ENCODE data around the gene POLR1G. TPM values are rescaled to one million over a fixed set of nuclear protein-coding genes. Genes with fewer than 3 reads are reported as not detected.

The POLR1G gene, protein sequence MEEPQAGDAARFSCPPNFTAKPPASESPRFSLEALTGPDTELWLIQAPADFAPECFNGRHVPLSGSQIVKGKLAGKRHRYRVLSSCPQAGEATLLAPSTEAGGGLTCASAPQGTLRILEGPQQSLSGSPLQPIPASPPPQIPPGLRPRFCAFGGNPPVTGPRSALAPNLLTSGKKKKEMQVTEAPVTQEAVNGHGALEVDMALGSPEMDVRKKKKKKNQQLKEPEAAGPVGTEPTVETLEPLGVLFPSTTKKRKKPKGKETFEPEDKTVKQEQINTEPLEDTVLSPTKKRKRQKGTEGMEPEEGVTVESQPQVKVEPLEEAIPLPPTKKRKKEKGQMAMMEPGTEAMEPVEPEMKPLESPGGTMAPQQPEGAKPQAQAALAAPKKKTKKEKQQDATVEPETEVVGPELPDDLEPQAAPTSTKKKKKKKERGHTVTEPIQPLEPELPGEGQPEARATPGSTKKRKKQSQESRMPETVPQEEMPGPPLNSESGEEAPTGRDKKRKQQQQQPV
- 2.7 TPM for total RNA-seq

DNA sequence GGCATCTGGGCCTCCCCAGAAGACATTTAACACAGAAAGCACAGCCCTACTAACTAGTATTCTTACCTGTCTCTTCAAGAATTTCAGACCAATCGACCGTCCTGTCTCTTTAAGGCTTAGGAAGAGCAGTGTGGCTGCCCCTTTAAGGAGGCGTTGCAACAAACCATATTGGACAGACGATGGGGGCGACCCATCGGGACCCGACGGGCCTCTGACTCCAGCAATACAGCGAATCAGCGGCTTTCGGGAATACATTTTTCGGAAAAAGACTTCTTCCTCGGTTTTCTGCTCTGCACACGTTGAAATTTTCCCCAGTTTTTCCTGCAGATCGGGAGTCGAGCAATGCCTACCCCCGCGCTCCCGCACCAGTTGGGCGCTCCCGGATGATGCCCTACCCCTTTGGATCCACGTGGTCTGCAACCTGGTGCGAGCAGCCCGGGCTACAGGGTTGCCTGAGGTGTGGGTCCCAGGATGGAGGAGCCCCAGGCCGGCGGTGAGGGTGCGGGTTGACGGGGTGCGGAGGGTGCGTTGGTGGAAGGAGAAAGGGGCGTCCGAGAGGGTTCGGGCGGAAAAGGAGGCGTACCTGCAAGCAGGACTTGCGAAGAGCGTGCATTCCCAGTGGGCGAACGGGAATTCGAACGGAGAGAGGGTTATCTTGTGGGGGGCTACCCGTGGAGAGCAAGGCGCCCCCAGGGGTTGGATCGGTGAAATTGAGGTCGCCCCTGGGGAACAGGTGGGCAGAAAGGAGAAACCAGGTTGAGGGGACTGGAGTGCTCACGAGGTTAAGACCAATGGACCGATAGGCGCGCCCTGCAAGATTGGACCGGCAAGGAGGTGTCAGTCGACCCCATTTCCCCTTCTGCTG, at the start of gene POLR1G:
TSS of gene POLR1G (plus strand) at position 419 of the 865 bp plus-strand sequence. CDS start at position 472, 53 bp downstream.
- peak; percentile 79 for DNase-seq

DNA sequence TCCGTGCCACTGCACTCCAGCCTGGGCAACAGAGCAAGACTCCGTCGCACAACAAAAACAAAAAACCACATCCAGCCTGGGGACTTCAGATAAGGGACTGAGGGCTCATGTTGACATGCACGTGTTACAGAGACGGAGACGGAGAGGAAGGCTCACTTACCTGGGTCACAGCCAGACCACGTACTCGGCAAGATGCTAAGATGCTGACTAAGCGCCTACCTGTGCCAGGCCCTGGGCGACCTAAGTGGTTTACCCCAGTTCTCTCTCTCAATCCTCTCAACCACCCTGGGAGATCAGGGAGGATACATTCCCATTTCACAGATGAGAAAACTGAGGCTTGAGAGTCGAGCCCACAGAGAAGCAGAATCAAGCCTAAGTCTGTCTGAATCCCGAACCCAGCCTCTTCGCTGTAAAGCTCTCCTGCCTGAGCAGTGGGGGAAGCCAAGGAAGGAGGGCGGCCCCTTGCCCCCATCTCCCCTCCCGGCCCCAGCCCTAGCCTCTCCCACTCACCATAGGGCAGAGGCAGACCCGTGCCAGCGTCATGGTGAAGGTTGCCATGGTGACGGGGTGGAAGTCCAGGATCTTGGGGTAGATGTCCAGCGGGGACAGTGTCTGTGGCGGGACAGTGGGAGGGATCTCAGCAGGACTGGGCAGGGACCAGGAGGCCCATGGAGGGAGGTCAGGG, 49.5 kb upstream of the POLR1G start:
- DNase-seq: no peak

DNA sequence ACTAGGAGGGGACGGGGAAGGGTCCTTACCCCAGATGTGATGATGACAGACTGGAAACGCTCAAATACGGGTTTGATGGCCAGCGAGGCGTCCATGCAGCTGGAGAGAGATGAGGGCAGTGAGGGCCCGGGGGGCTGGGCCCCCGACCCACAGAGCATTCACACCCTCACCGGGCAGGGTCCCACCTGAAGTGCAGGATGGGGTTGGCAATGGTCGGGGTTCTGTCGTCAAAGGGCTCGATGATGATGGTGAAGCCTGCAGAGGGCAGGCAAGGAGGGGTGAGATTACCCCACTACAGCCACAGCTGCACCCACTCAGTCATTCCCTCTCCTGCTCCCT, 49.0 kb upstream of the POLR1G start:
- no peak for DNase-seq

DNA sequence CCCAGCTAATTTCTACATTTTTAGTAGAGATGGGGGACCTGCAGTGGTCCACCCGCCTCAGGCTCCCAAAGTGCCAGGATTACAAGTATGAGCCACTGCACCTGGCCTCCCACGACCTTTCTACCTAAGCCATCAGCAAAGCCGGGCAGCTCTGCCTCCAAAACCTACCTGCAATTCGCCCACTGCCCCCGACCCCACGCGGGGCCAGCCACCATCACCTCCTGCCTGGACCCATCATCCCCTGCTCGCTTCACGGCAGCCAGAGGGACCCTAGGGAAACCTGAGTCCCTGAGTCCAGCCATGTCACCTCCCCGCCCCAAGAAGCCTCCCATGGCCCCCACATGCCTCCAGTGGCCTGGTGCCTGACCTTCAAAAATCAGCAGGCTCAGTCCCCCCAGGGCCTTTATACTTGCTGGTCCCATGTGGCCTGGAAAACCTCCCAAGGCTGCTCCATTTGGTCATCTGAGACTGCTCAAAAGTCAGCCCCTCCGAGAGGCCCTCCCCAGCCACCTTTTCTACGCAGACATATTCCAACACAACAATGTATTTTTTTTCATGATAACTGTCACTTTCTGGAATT, 48.1 kb upstream of the POLR1G start:
- no peak for DNase-seq

DNA sequence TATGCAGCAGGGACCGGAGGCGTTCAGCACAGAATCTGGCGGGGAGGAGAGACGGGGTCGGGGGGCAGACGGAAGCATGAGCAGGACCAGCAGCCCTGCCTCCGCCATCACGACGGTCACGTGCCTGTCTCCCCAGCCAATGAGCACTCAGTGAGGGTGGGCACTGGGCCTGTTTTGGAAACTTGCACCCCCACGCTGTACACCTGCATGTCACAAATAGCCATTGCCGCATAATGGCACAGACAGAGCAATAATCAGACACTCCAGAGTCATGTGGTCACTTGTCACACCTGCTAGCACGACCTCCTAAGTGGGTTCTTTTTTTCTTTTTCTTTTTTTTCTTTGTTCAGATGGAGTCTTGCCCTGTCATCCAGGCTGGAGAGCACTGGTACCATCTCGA, 44.8 kb upstream of the POLR1G start:
- DNase-seq: no peak

DNA sequence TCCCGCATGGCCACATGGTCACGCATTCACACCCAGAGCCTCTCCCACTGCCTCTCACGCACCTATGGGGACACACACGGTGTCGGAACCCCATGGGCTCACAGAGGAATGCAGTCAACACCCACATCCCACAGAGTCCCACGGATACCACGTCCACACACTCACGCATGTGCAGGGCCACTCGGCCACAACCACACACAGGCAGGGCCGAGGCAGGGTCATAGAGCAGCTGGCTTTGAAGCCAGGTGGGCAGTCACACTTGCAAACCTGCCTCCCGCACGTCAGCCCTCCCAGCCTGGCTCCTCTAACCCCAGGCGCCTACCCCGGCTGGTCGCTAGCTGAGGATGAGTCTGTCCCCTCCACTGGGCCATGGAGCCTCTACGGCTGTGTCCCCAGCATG, 44.2 kb upstream of the POLR1G start:
- no peak for DNase-seq

DNA sequence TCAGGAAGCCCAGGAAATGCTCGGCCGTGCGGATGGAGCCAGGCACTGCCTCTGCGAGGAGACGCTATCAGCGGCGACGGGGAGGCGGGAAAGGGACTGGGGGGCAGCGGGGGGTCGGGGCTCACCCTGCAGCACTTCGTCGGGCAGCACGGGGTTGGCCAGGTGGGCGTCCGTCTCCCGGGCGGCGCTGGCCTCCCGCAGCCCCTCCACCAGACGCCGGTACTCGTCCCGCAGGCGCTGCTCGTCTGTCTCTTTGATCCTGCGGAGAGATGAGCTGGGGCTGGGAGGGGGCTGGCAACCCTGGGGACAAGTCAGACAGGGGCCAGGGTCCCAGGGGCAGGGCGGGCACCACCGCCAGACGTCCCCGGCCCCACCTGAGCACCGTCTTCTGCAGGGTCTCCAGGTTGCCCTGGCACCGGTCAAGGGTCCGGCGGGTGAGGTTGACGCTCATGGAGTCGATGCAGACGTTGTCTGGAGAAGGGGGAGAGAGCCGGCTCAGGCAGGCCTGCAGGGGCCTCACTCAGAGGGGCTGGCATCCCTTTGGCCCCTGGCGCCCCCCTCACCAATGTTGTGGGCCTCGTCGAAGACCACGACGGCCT, 42.5 kb upstream of the POLR1G start:
- DNase-seq: no peak

DNA sequence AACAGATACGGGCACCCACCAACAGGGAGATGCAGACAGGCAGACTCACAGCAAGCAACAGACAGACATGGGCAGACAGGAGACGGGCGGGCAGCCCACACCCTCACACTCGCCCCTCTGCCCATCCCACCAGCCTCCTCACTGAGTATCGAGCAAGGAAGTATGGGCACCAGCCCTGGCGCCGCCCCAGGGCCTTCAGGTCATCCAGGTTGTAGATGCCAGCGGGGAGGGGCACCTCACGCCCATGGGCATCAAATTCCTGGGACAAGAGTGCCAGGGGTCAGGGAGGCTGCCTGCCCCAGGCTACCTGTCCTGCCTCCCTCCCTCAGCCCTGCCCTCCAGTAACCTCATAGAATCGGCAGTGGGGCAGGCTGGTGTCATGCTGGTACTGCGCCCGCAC, 41.7 kb upstream of the POLR1G start:
- DNase-seq: no peak

DNA sequence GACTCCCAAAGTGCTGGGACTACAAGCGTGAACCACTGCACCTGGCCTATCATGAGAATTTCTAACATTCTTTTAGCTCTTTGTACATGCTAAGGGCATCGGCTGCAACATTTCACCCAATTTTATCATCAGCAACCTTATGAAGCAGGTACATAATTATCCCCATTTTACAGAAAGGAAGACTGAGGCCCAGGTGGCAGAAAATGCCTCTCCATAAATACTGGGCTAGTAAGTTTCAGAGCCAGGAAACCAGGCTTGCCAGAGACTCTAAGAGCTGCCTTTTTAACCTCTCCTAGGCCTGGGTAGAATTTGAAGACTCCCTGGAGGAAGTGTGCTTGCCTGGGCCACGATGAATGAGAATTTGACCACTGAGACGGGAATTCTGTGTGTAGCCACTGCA, 38.3 kb upstream of the POLR1G start:
- DNase-seq: no peak

DNA sequence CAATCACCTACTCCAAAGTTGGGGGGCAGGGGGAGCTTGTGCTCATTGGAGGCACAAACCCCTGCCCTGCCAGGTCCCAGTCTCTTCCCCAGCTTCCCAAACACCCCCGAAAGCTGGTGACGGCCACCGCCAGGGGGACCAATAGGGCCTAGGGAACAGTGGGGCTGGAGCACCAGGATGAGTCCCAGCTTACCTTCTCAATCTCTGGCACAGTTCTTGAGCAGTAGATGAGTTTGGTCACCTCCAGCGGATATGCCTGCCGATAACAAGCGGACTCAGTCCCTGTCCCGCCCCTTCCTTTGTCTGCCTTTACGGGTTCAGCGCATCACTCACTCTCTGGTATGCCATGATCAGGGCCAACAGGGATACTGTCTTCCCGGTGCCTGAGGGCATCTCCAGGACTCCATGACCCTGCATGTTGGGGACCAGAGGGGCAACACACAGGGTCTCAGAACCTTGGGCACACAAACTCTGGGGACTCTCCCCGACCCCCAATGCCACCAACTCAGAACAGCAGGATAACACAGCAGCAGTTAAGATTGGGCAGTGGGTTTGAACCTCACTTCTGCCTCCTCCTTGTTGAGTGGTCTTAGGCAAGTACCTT, 37.6 kb upstream of the POLR1G start:
- no peak for DNase-seq

DNA sequence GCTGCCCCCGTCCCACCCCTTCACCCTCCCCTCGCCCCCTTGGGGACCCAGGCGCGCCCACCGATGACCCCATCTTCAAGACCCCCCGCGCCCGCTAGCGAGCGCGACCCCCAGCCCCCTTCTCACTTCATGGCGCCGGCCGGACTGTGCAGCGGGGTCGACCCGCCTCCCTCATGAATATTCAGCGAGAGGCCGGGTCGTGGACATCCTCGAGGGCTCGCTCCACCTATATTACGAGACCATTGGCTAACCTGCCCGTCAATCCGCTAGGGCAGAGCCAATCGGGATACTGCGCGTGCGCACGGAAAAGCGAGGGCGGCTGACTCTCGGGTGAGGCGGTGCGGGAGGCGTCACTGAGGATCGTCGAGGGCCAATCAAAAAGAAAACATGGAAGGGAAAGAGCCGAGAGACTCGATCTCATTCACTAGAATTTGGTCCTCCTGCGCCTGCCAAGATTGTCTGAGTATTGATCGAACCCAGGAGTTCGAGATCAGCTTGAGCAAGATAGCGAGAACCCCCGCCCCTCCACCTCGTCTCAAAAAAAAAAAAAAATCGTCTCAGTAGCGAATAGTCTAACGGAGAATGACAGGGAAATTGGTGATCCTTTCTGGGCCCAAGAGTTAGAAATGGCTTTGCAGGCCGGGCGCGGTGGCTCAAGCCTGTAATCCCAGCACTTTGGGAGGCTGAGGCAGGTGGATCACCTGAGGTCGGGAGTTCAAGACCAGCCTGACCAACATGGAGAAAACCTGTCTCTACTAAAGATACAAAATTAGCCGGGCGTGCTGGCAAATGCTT, 35.8 kb upstream of the POLR1G start, which contains the start of gene ERCC2:
TSS of gene ERCC2 (minus strand) at position 164 of the 795 bp plus-strand sequence. CDS start at position 131, 33 bp downstream.
- DNase-seq: peak; percentile 94

DNA sequence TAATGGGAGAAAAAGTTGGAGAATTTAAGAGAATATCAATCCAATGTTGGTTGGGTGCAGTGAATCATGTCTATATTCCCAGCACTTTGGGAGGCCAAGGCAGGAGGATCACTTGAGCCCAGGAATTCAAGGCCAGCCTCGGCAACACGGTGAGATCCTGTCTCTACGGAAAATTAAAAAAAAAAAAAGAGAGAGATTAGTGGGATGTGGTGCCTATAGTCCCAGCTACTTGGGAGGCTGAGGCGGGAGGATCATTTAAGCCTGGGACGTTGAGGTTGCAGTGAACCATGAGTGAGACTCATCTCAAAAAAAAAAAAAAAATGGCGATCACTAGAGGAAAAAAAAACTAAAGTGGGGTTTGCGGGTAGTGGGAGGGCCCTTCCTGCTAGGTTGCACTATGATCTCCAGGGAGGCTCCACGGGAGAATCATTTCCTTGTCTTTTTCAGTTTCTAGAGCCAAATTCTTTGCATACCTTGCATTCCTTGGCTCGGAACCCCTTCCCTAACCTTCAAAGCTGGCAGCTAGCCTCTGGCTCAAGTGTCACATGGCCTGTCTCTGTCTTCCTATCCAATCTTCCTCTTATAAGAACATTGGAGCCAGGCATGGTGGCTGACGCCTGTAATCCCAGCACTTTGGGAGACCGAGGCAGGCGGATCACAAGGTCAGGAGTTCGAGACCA, 30.3 kb upstream of the POLR1G start:
- no peak for DNase-seq

DNA sequence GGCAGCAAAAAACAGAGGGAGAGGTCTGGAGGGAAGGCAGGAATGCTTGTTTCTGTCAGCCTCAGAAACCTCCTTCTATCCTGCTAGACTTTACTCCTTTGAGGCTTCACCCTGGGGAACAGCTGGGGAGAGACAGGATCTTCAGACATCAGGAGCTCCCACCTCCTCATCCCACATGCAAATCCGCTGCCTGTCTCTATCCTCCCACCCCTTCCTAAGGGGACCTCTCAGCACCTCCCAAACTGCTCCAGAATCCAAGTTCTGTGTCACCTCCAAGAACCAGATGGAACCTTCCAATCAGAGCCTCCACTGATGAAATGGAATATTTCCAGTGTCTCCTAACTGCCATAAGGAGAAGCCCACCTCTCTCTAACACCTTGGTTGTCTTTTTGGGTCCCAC, 26.3 kb upstream of the POLR1G start:
- DNase-seq: no peak

DNA sequence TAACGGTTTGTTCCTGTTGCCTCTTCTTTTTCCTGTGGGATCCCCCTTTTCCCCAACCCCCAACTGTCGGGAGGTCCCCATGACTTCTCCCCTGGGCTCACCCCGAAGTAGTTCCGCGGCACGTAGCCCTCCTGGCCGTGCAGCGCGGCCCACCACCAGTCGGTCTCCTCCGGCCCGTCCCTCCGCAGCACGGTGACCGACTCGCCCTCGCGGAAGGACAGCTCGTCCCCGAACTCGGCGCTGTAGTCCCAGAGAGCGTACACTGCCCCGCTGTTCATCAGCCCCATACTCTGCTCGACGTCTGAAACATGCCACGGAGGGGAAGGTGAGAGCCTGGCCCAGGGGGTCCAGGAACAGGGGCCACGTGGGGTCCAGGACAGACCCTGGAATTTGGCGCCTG, 24.0 kb upstream of the POLR1G start:
- no peak for DNase-seq

DNA sequence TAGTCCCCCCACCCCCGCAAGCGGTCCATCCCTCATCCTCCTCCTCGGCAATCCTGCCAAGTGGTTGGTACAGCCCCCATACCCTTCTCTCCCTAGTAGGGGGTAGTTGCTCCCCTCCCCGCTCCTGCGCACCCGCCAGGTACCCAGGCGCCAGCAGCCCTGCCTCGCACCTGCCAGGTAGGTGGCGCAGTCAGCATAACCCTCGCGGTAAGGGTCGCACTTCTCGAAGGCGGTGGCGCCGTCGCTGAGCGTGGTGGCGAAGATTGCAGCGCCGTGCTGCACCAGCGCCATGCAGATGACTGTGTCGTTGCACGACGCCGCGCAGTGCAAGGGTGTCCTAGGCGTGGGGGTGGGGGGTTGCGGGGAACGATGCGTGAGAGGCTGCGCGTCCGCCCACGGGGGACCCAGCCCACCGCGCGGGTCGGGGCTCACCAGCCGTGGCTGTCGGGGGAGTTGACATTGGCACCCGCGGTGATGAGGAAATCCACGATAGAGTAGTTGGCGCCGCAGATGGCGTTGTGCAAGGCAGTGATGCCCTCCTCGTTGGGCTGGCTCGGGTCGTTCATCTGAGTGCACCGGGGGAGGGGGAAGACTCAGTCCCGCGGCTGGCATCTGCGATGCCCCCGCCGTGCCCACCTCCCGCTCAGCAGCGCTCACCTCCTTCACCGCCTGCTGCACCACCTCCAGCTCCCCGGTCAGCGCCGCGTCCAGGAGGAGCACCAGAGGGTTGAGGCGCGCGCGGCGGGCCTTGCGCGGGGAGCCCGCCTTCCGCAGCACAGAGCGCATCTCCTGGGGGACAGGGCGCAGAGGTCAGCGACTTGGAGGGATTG, 20.8 kb upstream of the POLR1G start:
- DNase-seq: no peak

DNA sequence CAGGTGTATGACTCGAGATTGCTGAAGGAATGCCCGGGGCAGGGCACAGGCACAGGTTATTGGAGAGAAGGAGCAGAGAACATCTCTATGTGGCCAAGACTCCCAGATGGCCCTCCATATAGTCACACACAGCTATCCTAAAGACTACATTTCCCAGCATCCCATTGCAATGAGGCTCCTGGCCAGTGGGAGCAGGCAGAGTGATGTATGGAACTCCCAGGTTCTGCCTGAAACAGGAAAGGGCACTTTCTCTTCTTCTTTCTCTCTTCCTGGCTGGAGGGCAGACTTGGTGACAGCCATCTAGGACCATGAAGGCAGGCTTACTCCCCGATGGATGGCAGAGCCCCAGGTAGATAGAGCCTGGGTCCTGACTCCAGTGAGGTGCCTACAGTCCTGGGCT, 15.1 kb upstream of the POLR1G start:
- no peak for DNase-seq

DNA sequence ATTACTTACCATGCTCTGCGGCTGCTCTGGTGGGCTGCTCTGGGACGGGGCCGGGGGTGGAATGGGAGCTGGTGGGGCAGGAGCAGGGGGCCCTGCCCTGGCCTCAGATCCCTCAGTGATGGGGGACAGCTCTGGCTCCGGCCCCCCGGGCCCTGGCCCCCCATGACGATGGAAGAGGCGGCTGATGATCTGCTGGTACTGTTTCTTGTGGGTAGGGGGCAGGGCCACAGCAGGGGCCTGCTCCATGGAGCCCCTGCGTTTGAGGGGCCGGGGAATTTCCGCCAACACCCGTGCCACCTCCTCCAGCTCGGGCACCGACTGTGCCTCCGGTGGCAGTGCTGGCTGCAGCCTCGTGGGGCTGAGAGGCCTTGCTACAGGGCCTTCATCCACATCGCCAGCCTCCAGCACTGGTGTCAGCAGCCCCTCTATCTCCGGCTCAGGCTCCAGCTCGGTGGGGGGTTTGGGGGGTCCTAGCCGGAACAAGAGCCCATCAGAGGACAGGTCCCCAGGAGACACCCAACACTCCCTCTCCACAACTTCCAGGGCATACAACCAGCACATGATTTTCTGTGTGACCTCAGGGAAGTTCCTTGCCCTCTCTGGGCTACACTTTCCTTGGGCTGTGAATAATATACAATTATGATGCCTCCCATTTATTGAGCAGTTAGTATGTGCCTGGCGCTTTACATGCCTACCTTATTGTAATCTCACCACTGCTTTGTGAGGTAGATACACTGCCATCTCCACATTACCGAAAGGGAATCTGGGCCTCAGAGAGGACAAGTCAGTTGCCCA, 14.4 kb upstream of the POLR1G start:
- no peak for DNase-seq
